HTERT RPE-1 (cell line): Measurements from ENCODE around the gene PLOD1.
"Not testable (repeated sequence)": the region's sequence is repeated elsewhere in the genome, so short reads cannot be mapped to it uniquely, and the experiment has no call there.

Source experiments
- in situ Hi-C: fragments of 300-500 bp; cut with MboI; formaldehyde crosslinking; loops from 4 replicates; pipeline ENCODE4 v1.14.3; 2020; ENCODE audit warnings: low sequenced_read_pairs

PLOD1 gene

GRCh38 chr1:11934302-11935056, at the start of gene PLOD1:
Gene PLOD1 (plus strand): TSS chr1:11934717. CDS start chr1:11934780, 63 bp downstream.
- in situ Hi-C loops = no loop called here

GRCh38 chr1:11885916-11886315, 48.6 kb upstream of the PLOD1 start:
- in situ Hi-C loops = no loop called here

- in situ Hi-C loops = no loop called here
Observed at GRCh38 chr1:11886986-11887665, 47.4 kb upstream of the PLOD1 start.

GRCh38 chr1:11887666-11888007, 46.9 kb upstream of the PLOD1 start:
- in situ Hi-C loops = no loop called here

GRCh38 chr1:11888206-11888876, 46.2 kb upstream of the PLOD1 start:
- in situ Hi-C loops = no loop called here

GRCh38 chr1:11888877-11889208, 45.7 kb upstream of the PLOD1 start:
- in situ Hi-C loops = no loop called here

- in situ Hi-C loops = no loop called here
Observed at GRCh38 chr1:11891433-11892186, 42.9 kb upstream of the PLOD1 start.

GRCh38 chr1:11893907-11894251, 40.6 kb upstream of the PLOD1 start:
- in situ Hi-C loops = no loop called here

- in situ Hi-C loops = not testable (repeated sequence)
Observed at GRCh38 chr1:11894501-11894900, 40.0 kb upstream of the PLOD1 start.

GRCh38 chr1:11898086-11898785, 36.3 kb upstream of the PLOD1 start:
- in situ Hi-C loops = no loop called here

- in situ Hi-C loops = no loop called here
Observed at GRCh38 chr1:11898831-11899467, 35.6 kb upstream of the PLOD1 start.

- in situ Hi-C loops = not testable (repeated sequence)
Observed at GRCh38 chr1:11901446-11901845, 33.1 kb upstream of the PLOD1 start.

GRCh38 chr1:11903210-11903609, 31.3 kb upstream of the PLOD1 start:
- in situ Hi-C loops = no loop called here

GRCh38 chr1:11904156-11904555, 30.4 kb upstream of the PLOD1 start:
- in situ Hi-C loops = not testable (repeated sequence)

- in situ Hi-C loops = no loop called here
Observed at GRCh38 chr1:11904978-11905377, 29.5 kb upstream of the PLOD1 start.

- in situ Hi-C loops = no loop called here
Observed at GRCh38 chr1:11906870-11907269, 27.6 kb upstream of the PLOD1 start.

GRCh38 chr1:11907275-11908094, 27.0 kb upstream of the PLOD1 start:
- in situ Hi-C loops = no loop called here

- in situ Hi-C loops = no loop called here
Observed at GRCh38 chr1:11908095-11908675, 26.3 kb upstream of the PLOD1 start.

- in situ Hi-C loops = not testable (repeated sequence)
Observed at GRCh38 chr1:11910914-11911228, 23.6 kb upstream of the PLOD1 start.
